HG02981 (cell line): ENCODE measurements around the gene ANO8.
A peak's percentile ranks its signal among the peaks of the same experiment; 100 is the strongest.
"Not testable (repeated sequence)": the region's sequence is repeated elsewhere in the genome, so short reads cannot be mapped to it uniquely, and the experiment has no call there.

Experiments used
- ATAC-seq: cut with Tn5 transposase; IDR thresholded peaks from one replicate; pipeline ENCODE4 v1.9.1; 2021; ENCODE audit warnings: mild to moderate bottlenecking, moderate library complexity; ENCODE audit not compliant: unreplicated experiment

The ANO8 gene

GRCh38 chr19:17312189-17313113, 22.2 kb downstream of the ANO8 start:
- ATAC-seq, result no peak

GRCh38 chr19:17311455-17312188, 23.0 kb downstream of the ANO8 start:
- ATAC-seq, result no peak

GRCh38 chr19:17309965-17310461, 24.6 kb downstream of the ANO8 start:
- ATAC-seq, result no peak

GRCh38 chr19:17309198-17309964, 25.3 kb downstream of the ANO8 start, which contains the start of gene DDA1:
Gene DDA1 (plus strand): TSS chr19:17309563. CDS start chr19:17309655, 92 bp downstream.
- ATAC-seq, result peak; percentile 53

- no peak for ATAC-seq
Measured at GRCh38 chr19:17307876-17308377, 26.7 kb downstream of the ANO8 start.

GRCh38 chr19:17306285-17306714, 28.4 kb downstream of the ANO8 start:
- ATAC-seq, result no peak

- ATAC-seq, result peak; percentile 70
Measured at GRCh38 chr19:17305517-17306284, 29.0 kb downstream of the ANO8 start, which contains the start of gene MRPL34. Gene MRPL34 (plus strand): TSS chr19:17305872. CDS start chr19:17305893, 21 bp downstream.

- ATAC-seq, result no peak
Measured at GRCh38 chr19:17305216-17305516, 29.5 kb downstream of the ANO8 start.

GRCh38 chr19:17304386-17305215, 30.1 kb downstream of the ANO8 start:
- ATAC-seq, result no peak

- ATAC-seq, result no peak
Measured at GRCh38 chr19:17303940-17304267, 30.8 kb downstream of the ANO8 start.

- peak; percentile 51 for ATAC-seq
Measured at GRCh38 chr19:17303167-17303939, 31.3 kb downstream of the ANO8 start, which contains the start of gene ABHD8. Gene ABHD8 (minus strand): TSS chr19:17303425. CDS start chr19:17301616, 1,809 bp downstream.

- ATAC-seq, result no peak
Measured at GRCh38 chr19:17302391-17303166, 32.1 kb downstream of the ANO8 start.

- no peak for ATAC-seq
Measured at GRCh38 chr19:17300992-17301619, 33.5 kb downstream of the ANO8 start.

- no peak for ATAC-seq
Measured at GRCh38 chr19:17296976-17297375, 37.7 kb downstream of the ANO8 start.

GRCh38 chr19:17296273-17296672, 38.4 kb downstream of the ANO8 start:
- ATAC-seq, result no peak

GRCh38 chr19:17295551-17295950, 39.1 kb downstream of the ANO8 start:
- not testable (repeated sequence) for ATAC-seq
